Measurements from ENCODE around the gene PGBD2. TPM values are rescaled to one million over a fixed set of nuclear protein-coding genes. Genes with fewer than 3 reads are reported as not detected.

Gene PGBD2
- total RNA-seq, 2 donors from 2014 or later, result 6.5 to 7.1 TPM

DNA sequence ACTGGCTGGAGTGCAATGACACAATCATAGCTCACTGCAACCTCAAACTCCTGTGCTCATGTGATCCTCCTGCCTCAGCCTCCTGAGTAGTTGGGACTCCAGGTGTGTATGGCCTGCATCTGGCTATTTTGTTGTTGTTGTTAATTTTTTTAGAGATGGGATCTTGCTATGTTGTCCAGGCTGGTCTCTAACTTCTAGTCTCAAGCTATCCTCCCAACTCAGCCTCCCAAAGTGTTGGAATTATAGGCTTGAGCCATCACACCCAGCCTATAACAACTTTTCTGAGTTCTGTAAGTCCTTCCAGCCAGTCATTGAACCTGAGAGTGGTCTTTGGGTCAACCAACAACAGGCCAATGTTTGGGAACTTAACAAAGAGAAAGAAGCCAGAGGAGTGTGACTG lies 11.2 kb upstream of the PGBD2 start:
- no peak for ATAC-seq (ENCODE audit: insufficient number of reproducible peaks, low FRiP score, low read depth)
- no peak overlapping the region for H3K27ac ChIP-seq
- DNase-seq (ENCODE audit: low spot score), result no peak
- H3K27me3 ChIP-seq (replicated peaks; ENCODE audit: insufficient read depth), result no peaks in the 10 kb centered on the region
- TF ChIP-seq, protein P1, sequence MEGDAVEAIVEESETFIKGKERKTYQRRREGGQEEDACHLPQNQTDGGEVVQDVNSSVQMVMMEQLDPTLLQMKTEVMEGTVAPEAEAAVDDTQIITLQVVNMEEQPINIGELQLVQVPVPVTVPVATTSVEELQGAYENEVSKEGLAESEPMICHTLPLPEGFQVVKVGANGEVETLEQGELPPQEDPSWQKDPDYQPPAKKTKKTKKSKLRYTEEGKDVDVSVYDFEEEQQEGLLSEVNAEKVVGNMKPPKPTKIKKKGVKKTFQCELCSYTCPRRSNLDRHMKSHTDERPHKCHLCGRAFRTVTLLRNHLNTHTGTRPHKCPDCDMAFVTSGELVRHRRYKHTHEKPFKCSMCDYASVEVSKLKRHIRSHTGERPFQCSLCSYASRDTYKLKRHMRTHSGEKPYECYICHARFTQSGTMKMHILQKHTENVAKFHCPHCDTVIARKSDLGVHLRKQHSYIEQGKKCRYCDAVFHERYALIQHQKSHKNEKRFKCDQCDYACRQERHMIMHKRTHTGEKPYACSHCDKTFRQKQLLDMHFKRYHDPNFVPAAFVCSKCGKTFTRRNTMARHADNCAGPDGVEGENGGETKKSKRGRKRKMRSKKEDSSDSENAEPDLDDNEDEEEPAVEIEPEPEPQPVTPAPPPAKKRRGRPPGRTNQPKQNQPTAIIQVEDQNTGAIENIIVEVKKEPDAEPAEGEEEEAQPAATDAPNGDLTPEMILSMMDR (IDR thresholded peaks at IDR 0.05), result no peak
- no peaks in the 10 kb centered on the region for H3K4me1 ChIP-seq (ENCODE audit: control insufficient read depth in 1 of 2, low read depth in 2 of 2)
- H3K9me3 ChIP-seq, result no peaks in the 10 kb centered on the region
- H3K36me3 ChIP-seq, result no peaks in the 10 kb centered on the region
- no peak overlapping the region for H3K4me3 ChIP-seq

DNA sequence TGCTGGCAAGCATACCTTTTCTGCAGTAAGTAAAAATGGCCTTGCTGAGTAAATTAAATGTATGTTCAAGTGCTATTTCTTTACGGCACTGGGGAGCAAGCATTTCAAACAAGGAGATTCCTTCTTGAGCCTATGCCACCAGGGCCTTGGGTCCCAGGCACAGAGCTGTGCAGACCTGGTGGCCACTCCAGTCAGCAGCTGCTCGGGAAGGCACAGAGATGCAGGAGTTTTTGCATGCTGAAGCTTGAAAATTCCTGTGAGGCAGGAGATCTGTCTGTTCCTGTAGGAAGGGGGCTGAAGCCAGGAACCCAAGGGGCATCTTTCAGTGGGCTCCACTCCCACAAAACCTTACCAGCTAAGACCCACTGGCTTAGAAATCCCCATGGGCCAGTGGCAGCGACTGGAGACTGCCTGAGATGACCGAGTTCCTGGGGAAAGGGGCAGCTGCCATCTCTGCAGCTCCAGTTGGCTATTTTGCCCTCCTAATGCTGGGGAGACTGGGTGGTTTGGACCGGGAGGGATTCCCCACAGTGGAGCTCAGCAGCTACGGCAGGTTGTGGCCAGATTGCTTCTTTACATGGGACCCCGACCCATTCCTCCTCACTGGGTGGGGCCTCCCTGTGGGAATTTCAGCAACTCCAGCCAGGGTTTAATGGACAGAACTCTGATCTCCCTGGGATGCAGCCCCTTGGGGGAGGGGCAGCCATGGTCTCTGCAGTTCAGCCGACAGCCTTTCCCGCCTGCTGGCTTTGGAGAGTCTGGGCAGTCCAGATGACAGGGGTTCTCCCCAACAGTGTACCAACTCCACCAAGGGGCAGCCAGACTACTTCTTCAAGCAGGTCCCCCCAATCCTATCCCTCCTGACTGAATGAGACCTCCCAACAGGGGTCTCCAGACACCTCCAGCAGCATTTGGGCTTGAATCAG lies 8.4 kb upstream of the PGBD2 start:
- Histone ChIP-seq H3K9me3 (no peaks in the 10 kb centered on the region), H3K36me3 (no peaks in the 10 kb centered on the region), H3K4me3 (no peak overlapping the region), H3K4me1 (ENCODE audit: control insufficient read depth in 1 of 2, low read depth in 2 of 2) (no peaks in the 10 kb centered on the region), H3K27ac (no peak overlapping the region), H3K27me3 (replicated peaks; ENCODE audit: insufficient read depth) (no peaks in the 10 kb centered on the region)
- ATAC-seq (ENCODE audit: insufficient number of reproducible peaks, low FRiP score, low read depth) (no peak), DNase-seq (ENCODE audit: low spot score) (no peak)
- TF ChIP-seq, protein P1 (IDR thresholded peaks at IDR 0.05), result no peak

DNA sequence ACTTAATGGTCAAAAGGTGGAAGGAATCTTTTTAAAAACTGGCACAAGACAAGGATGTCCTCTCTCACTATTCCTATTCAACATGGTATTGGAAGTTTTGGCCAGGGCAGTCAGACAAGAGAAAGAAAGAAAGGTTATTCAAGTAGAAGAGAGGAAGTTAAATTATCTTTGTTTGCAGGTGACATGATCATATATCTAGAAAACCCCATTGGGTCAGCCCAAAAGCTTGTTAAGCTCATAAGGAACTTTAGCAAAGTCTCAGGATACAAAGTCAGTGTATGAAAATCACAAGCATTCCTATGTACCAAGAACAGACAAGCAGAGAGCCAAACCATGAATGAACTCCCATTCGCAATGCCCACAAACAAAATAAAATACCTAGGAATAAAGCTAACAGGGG lies 5.4 kb upstream of the PGBD2 start:
- Histone ChIP-seq H3K36me3 (no peaks in the 10 kb centered on the region), H3K27me3 (replicated peaks; ENCODE audit: insufficient read depth) (no peaks in the 10 kb centered on the region), H3K9me3 (no peaks in the 10 kb centered on the region), H3K4me3 (no peak overlapping the region), H3K27ac (no peak overlapping the region), H3K4me1 (ENCODE audit: control insufficient read depth in 1 of 2, low read depth in 2 of 2) (peaks cover 0 to 4% of the 10 kb centered on the region in 2 donors)
- DNase-seq (ENCODE audit: low spot score) (no peak), ATAC-seq (ENCODE audit: insufficient number of reproducible peaks, low FRiP score, low read depth) (no peak)
- TF ChIP-seq, protein P1 (IDR thresholded peaks at IDR 0.05), result no peak

DNA sequence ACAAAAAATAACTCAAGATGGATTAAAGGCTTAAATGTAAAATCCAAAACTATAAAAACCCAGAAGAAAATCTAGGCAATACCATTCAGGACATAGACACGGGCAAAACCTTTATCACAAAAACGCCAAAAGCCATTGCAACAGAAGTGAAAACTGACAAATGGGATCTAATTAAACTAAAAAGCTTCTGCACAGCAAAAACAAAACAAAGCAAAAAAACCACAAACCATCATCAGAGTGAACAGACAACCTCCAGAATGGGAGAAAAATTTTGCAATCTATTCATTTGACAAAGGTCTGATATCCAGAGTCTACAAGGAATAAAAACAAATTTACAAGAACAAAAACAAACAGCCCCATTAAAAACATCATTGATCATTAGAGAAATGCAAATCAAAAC lies 4.5 kb upstream of the PGBD2 start:
- TF ChIP-seq, protein P1 (IDR thresholded peaks at IDR 0.05), result no peak
- ATAC-seq (ENCODE audit: insufficient number of reproducible peaks, low FRiP score, low read depth) (no peak), DNase-seq (ENCODE audit: low spot score) (no peak)
- Histone ChIP-seq H3K36me3 (no peaks in the 10 kb centered on the region), H3K4me3 (no peak overlapping the region), H3K4me1 (ENCODE audit: control insufficient read depth in 1 of 2, low read depth in 2 of 2) (peaks cover 0 to 7% of the 10 kb centered on the region in 2 donors), H3K27ac (no peak overlapping the region), H3K27me3 (replicated peaks; ENCODE audit: insufficient read depth) (no peaks in the 10 kb centered on the region), H3K9me3 (no peaks in the 10 kb centered on the region)

DNA sequence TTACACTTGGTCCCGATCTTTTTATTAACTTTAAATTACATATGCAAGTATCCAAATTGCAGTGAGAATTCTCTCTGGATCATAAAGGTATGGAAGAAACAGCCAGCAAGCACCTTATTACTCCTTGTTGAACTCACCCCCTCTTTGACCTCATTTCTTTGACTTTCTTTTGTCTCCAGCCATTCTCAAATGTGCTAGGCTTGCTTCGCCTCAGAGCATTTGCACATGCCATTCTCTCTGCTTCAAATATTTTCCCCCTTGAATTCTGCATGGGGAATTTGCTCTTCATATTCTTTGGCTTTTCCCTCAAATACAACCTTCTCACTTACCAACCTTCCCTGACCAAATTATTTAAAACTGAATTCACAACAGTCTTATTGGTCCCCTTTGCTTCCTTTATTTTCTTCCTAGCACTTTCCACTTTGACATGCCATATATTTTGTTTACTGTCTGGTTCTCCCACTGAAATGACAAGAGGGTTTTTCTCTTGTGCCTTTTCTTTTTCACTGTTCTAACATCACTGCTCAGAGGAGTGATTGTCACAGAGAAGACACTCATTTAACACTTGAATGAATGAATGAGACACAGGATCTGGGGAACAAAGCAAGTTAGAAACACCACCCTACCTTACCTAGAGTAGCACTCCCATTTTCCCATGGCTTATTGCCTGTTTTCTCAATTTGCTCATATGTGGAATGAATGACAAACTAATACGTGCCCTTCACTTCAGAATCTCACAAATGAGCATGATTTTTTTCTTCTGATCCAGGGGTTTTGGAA lies 1.4 kb upstream of the PGBD2 start:
- Histone ChIP-seq H3K36me3 (no peaks in the 10 kb centered on the region), H3K27me3 (replicated peaks; ENCODE audit: insufficient read depth) (no peaks in the 10 kb centered on the region), H3K4me1 (ENCODE audit: control insufficient read depth in 1 of 2, low read depth in 2 of 2) (peaks cover 0 to 17% of the 10 kb centered on the region in 2 donors), H3K9me3 (no peaks in the 10 kb centered on the region), H3K4me3 (no peak overlapping the region), H3K27ac (peak overlapping the region in 1 of 2 donors; percentile 88)
- TF ChIP-seq, protein P1 (IDR thresholded peaks at IDR 0.05), result no peak
- ATAC-seq (ENCODE audit: insufficient number of reproducible peaks, low FRiP score, low read depth) (no peak), DNase-seq (ENCODE audit: low spot score) (no peak)

Measured in thoracic aorta (tissue), 2 donors.